HG02642 (cell line): ENCODE data around the gene OR2AK2.

Experiments
- ATAC-seq: cut with Tn5 transposase; IDR thresholded peaks from one replicate; pipeline ENCODE4 v1.9.1; 2021; ENCODE audit warnings: mild to moderate bottlenecking; ENCODE audit not compliant: unreplicated experiment, poor library complexity

Gene OR2AK2

DNA sequence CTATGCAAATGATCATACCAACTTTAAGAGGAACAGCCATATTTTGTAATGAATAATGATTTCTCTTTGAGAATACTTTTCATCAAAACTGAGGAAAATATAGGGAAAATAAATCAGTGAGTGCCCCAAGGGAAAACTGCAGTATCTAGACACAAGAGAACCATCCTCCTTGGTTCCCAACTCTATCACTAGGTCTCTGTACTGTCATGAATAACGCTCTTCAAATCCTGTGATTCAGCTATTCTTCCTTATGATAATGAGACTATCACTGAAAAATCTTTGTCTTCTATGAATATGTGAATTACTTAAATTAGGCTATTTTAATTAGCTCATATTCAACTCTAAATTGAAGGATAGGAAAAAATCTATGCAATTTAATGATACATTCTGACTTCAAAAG lies 50.8 kb downstream of the OR2AK2 start:
- no peak for ATAC-seq
